Measurements from ENCODE around the gene ZNF780B. TPM values are rescaled to one million over a fixed set of nuclear protein-coding genes. Genes with fewer than 3 reads are reported as not detected.
A peak's percentile ranks its signal among the peaks of the same experiment; 100 is the strongest.

ZNF780B gene
- total and polyA plus RNA-seq, 2 experiments from 2014 or later, result 3.1 to 11.5 TPM

GRCh38 chr19:39995794-39996193 lies 60.2 kb downstream of the ZNF780B start:
- H3K36me3 ChIP-seq (replicated peaks; ENCODE audit: insufficient read depth, low read depth), result no peaks in the 10 kb centered on the region

GRCh38 chr19:39994361-39994760 lies 61.7 kb downstream of the ZNF780B start:
- H4K20me1 ChIP-seq (ENCODE audit: insufficient read depth, poor library complexity, severe bottlenecking), result no peaks in the 10 kb centered on the region
- no peaks in the 10 kb centered on the region for H3K36me3 ChIP-seq (replicated peaks; ENCODE audit: insufficient read depth, low read depth)
- peaks cover 8% of the 10 kb centered on the region for H3K4me1 ChIP-seq (ENCODE audit: insufficient read depth)
- peak overlapping the region; percentile 30 for H3K27ac ChIP-seq
- H2AFZ ChIP-seq, result no peak overlapping the region
- H3K4me3 ChIP-seq, result no peak overlapping the region
- no peak for DNase-seq (ENCODE audit: low spot score)
- H3K9me2 ChIP-seq (replicated peaks; ENCODE audit: insufficient read depth), result no peaks in the 10 kb centered on the region
- no peak for TF ChIP-seq EZH2 (IDR thresholded peaks at IDR 0.05; ENCODE audit: borderline replicate concordance)
- TF ChIP-seq EZH2phosphoT487 (IDR thresholded peaks at IDR 0.05; ENCODE audit: low read depth, severe bottlenecking, unreplicated experiment), result no peak
- no peak for TF ChIP-seq CTCF (IDR thresholded peaks at IDR 0.05; ENCODE audit: poor library complexity)
- H3K9me3 ChIP-seq (ENCODE audit: low read depth), result no peaks in the 10 kb centered on the region
- H3K27me3 ChIP-seq, result no peaks in the 10 kb centered on the region
- H3K79me2 ChIP-seq, result peaks cover 51% of the 10 kb centered on the region
- H3K4me2 ChIP-seq, result peak overlapping the region; percentile 40

More at GRCh38 chr19:39995794-39996193, 60.2 kb downstream of the ZNF780B start:
- Histone ChIP-seq H2AFZ (peak overlapping the region; percentile 98), H3K4me2 (peak overlapping the region; percentile 83), H3K9me2 (replicated peaks; ENCODE audit: insufficient read depth) (no peaks in the 10 kb centered on the region), H3K27ac (no peak overlapping the region), H4K20me1 (ENCODE audit: insufficient read depth, poor library complexity, severe bottlenecking) (no peaks in the 10 kb centered on the region), H3K4me3 (peak overlapping the region; percentile 67), H3K9me3 (ENCODE audit: low read depth) (no peaks in the 10 kb centered on the region), H3K4me1 (ENCODE audit: insufficient read depth) (peaks cover 8% of the 10 kb centered on the region), H3K27me3 (no peaks in the 10 kb centered on the region), H3K79me2 (peaks cover 37% of the 10 kb centered on the region)
- no peak for TF ChIP-seq CTCF (IDR thresholded peaks at IDR 0.05; ENCODE audit: poor library complexity)
- no peak for TF ChIP-seq EZH2 (IDR thresholded peaks at IDR 0.05; ENCODE audit: borderline replicate concordance)
- no peak for TF ChIP-seq EZH2phosphoT487 (IDR thresholded peaks at IDR 0.05; ENCODE audit: low read depth, severe bottlenecking, unreplicated experiment)
- no peak for DNase-seq (ENCODE audit: low spot score)
- WGBS (ENCODE audit: low lambda C conversion rate, missing lambda C conversion rate), result 81% methylated on average over 1 of the region's 1 CpG

GRCh38 chr19:39993605-39994004 lies 62.4 kb downstream of the ZNF780B start:
- Histone ChIP-seq H3K9me3 (ENCODE audit: low read depth) (no peaks in the 10 kb centered on the region), H3K79me2 (peaks cover 58% of the 10 kb centered on the region), H3K36me3 (replicated peaks; ENCODE audit: insufficient read depth, low read depth) (no peaks in the 10 kb centered on the region), H3K4me3 (no peak overlapping the region), H3K4me2 (no peak overlapping the region), H3K9me2 (replicated peaks; ENCODE audit: insufficient read depth) (no peaks in the 10 kb centered on the region), H3K27me3 (no peaks in the 10 kb centered on the region), H3K27ac (no peak overlapping the region), H4K20me1 (ENCODE audit: insufficient read depth, poor library complexity, severe bottlenecking) (no peaks in the 10 kb centered on the region), H2AFZ (no peak overlapping the region), H3K4me1 (ENCODE audit: insufficient read depth) (peaks cover 8% of the 10 kb centered on the region)
- TF ChIP-seq EZH2 (IDR thresholded peaks at IDR 0.05; ENCODE audit: borderline replicate concordance) (no peak), CTCF (IDR thresholded peaks at IDR 0.05; ENCODE audit: poor library complexity) (no peak), EZH2phosphoT487 (IDR thresholded peaks at IDR 0.05; ENCODE audit: low read depth, severe bottlenecking, unreplicated experiment) (no peak)
- WGBS (ENCODE audit: low lambda C conversion rate, missing lambda C conversion rate), result 90% methylated on average over 1 of the region's 1 CpG
- no peak for DNase-seq (ENCODE audit: low spot score)

GRCh38 chr19:39987596-39987995 lies 68.4 kb downstream of the ZNF780B start:
- H4K20me1 ChIP-seq (ENCODE audit: insufficient read depth, poor library complexity, severe bottlenecking), result no peaks in the 10 kb centered on the region
- no peaks in the 10 kb centered on the region for H3K36me3 ChIP-seq (replicated peaks; ENCODE audit: insufficient read depth, low read depth)
- no peaks in the 10 kb centered on the region for H3K27me3 ChIP-seq
- no peak overlapping the region for H2AFZ ChIP-seq
- peaks cover 4% of the 10 kb centered on the region for H3K9me3 ChIP-seq (ENCODE audit: low read depth)
- WGBS (ENCODE audit: low lambda C conversion rate, missing lambda C conversion rate), result 100% methylated on average over 1 of the region's 1 CpG
- H3K4me3 ChIP-seq, result no peak overlapping the region
- H3K4me1 ChIP-seq (ENCODE audit: insufficient read depth), result no peaks in the 10 kb centered on the region
- peaks cover 68% of the 10 kb centered on the region for H3K79me2 ChIP-seq
- H3K27ac ChIP-seq, result no peak overlapping the region
- DNase-seq (ENCODE audit: low spot score), result no peak
- TF ChIP-seq EZH2 (IDR thresholded peaks at IDR 0.05; ENCODE audit: borderline replicate concordance) (no peak), EZH2phosphoT487 (IDR thresholded peaks at IDR 0.05; ENCODE audit: low read depth, severe bottlenecking, unreplicated experiment) (no peak), CTCF (IDR thresholded peaks at IDR 0.05; ENCODE audit: poor library complexity) (no peak)
- H3K4me2 ChIP-seq, result no peak overlapping the region
- no peaks in the 10 kb centered on the region for H3K9me2 ChIP-seq (replicated peaks; ENCODE audit: insufficient read depth)

Measured in hepatocyte (in vitro differentiated cells).